Left ventricle myocardium inferior (tissue), 1 donor: Measurements from ENCODE around the gene PRKG1. TPM values are rescaled to one million over a fixed set of nuclear protein-coding genes. Genes with fewer than 3 reads are reported as not detected.

Source experiments
- DNase-seq: peaks from one replicate; pipeline ENCODE4 v3.0.0-alpha.2; 2020
- H3K27ac ChIP-seq: fragments of 200-600 bp; replicated peaks from 2 replicates; pipeline ENCODE4 v1.8.0; 2021
- H3K27me3 ChIP-seq: fragments of 200-600 bp; 2 replicates; pipeline ENCODE4 v1.8.0; 2021; ENCODE audit warnings: low read depth
- H3K36me3 ChIP-seq: fragments of 200-600 bp; 2 replicates; pipeline ENCODE4 v1.8.0; 2021
- H3K4me1 ChIP-seq: fragments of 200-600 bp; 2 replicates; pipeline ENCODE4 v1.8.0; 2021
- H3K4me3 ChIP-seq: fragments of 200-600 bp; 2 replicates; pipeline ENCODE4 v1.8.0; 2021; ENCODE audit warnings: mild to moderate bottlenecking, moderate library complexity
- H3K9me3 ChIP-seq: fragments of 200-600 bp; replicated peaks from 2 replicates; pipeline ENCODE4 v1.8.0; 2021
- intact Hi-C: fragments of 100-400 bp; cut with micrococcal nuclease; formaldehyde crosslinking; loops from one replicate; pipeline ENCODE4 v1.11.0; 2022
- total RNA-seq: library from RNA; stranded (reverse); fragmentation: NEBNext Ultra II Directional; extraction: Animal tissue kit (Norgen Biotek cat#: 25700); gene quantifications from one replicate; pipeline ENCODE4 v1.2.1, GENCODE V29; 2021
- TF ChIP-seq, protein P1 (sequence below): fragments of 200-600 bp; IDR thresholded peaks from 2 replicates; pipeline ENCODE4 v1.8.0; 2021; ENCODE audit warnings: antibody characterized with exemption, mild to moderate bottlenecking, borderline replicate concordance
- donor health status: DM: no; HTN: yes; CAD: no; lungs with severe emphysema.

The PRKG1 gene
- total RNA-seq, 1 donor from 2014 or later, result 38.9 TPM

DNA sequence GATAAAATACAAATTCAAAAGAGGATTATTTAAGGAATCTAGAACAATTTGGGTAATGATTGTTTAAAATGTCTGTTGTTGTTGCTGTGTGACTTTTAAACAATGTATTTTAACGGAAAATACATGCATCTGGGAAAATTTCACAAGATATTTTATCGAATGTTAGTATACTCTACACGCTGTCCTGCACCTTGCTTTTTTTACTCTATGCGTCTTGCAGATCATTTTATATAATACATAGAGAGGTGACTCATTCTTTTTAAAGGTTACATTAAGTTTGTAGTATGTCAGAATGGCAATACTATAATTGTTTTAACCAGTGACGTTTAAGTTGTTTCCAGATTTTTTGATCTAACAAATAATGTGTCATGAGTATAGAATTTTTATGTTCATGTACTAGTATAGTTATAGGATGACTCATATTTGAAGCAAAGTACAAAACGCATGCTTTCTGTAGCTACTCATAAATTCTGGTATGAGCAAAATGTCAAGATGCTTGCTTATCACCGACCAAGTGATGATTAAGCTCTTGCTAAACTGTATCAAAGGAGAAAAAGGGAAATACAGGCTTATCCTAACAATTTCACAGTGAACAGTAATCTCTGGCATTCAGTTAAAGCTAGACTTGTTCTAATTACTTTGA lies 1244.7 kb downstream of the PRKG1 start:
- DNase-seq, result no peak
- H3K4me3 ChIP-seq, result no peak overlapping the region
- H3K27me3 ChIP-seq, result peaks cover 9% of the 10 kb centered on the region
- no peaks in the 10 kb centered on the region for H3K9me3 ChIP-seq
- TF ChIP-seq, protein P1, sequence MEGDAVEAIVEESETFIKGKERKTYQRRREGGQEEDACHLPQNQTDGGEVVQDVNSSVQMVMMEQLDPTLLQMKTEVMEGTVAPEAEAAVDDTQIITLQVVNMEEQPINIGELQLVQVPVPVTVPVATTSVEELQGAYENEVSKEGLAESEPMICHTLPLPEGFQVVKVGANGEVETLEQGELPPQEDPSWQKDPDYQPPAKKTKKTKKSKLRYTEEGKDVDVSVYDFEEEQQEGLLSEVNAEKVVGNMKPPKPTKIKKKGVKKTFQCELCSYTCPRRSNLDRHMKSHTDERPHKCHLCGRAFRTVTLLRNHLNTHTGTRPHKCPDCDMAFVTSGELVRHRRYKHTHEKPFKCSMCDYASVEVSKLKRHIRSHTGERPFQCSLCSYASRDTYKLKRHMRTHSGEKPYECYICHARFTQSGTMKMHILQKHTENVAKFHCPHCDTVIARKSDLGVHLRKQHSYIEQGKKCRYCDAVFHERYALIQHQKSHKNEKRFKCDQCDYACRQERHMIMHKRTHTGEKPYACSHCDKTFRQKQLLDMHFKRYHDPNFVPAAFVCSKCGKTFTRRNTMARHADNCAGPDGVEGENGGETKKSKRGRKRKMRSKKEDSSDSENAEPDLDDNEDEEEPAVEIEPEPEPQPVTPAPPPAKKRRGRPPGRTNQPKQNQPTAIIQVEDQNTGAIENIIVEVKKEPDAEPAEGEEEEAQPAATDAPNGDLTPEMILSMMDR, result no peak
- H3K36me3 ChIP-seq, result no peaks in the 10 kb centered on the region
- no peak overlapping the region for H3K27ac ChIP-seq
- peaks cover 9% of the 10 kb centered on the region for H3K4me1 ChIP-seq
- intact Hi-C loops, result no loop called here

DNA sequence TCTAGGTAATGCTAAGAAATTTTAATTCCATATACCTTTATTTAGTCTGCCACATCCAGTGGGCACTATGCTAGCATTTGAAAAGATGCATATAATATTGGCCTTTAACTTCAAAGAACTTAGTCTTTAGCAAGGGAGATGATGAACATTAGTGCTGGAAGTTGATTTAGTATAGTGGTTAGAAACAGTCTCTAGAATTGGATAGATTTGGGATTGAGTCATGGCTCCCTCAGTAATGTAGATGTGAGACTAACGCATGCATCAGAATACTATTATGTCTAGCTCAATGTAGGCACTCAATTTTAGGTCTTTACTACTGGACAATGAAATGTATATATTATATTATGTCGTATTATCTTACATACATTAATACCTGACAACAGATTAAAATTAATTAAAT lies 1245.6 kb downstream of the PRKG1 start:
- no peak overlapping the region for H3K27ac ChIP-seq
- intact Hi-C loops, result no loop called here
- no peaks in the 10 kb centered on the region for H3K9me3 ChIP-seq
- no peaks in the 10 kb centered on the region for H3K27me3 ChIP-seq
- no peaks in the 10 kb centered on the region for H3K36me3 ChIP-seq
- TF ChIP-seq, protein P1, result no peak
- DNase-seq, result no peak
- no peaks in the 10 kb centered on the region for H3K4me1 ChIP-seq
- no peak overlapping the region for H3K4me3 ChIP-seq

DNA sequence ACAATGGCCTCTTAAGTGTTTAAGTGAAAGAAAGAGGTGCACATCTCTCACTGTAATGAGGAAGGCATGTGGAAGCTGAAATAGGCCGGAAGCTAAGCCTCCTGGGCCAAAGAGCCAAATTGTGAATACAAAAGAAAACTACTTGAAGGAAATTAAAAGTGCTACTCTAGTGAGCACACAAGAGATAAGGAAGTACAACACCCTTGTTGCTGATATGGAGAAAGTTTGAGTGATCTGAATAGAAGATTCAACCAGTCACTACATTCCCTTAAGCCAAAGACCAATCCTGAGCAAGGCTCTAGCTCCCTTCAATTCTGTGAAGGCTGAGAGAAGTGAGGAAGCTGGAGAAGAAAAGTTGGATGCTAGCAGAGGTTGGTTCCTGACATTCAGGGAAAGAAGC lies 1248.0 kb downstream of the PRKG1 start:
- H3K36me3 ChIP-seq, result no peaks in the 10 kb centered on the region
- no peak for DNase-seq
- no peak overlapping the region for H3K27ac ChIP-seq
- intact Hi-C loops, result no loop called here
- H3K9me3 ChIP-seq, result no peaks in the 10 kb centered on the region
- H3K4me1 ChIP-seq, result no peaks in the 10 kb centered on the region
- TF ChIP-seq, protein P1, result no peak
- no peak overlapping the region for H3K4me3 ChIP-seq
- peaks cover 3% of the 10 kb centered on the region for H3K27me3 ChIP-seq

DNA sequence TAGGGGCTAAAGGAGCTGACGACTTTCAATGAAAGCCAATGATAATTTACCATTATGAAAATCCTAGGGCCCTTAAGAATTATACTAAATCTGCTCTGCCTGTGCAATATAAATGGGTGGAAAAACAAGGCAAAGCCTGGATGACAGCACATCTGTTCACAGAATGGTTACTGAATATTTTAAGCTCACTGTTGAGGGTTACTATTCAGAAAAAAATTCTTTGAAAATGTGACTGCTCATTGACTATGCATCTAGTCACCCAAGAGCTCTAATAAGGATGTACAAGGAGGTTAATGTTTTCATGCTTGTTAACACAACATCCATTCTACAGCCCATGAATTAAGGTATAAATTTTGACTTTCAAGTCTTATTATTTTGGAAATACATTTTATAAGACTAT lies 1248.6 kb downstream of the PRKG1 start:
- TF ChIP-seq, protein P1, result no peak
- H3K4me3 ChIP-seq, result no peak overlapping the region
- H3K4me1 ChIP-seq, result no peaks in the 10 kb centered on the region
- no peak for DNase-seq
- peaks cover 3% of the 10 kb centered on the region for H3K27me3 ChIP-seq
- H3K9me3 ChIP-seq, result no peaks in the 10 kb centered on the region
- no peak overlapping the region for H3K27ac ChIP-seq
- no peaks in the 10 kb centered on the region for H3K36me3 ChIP-seq
- intact Hi-C loops, result no loop called here

DNA sequence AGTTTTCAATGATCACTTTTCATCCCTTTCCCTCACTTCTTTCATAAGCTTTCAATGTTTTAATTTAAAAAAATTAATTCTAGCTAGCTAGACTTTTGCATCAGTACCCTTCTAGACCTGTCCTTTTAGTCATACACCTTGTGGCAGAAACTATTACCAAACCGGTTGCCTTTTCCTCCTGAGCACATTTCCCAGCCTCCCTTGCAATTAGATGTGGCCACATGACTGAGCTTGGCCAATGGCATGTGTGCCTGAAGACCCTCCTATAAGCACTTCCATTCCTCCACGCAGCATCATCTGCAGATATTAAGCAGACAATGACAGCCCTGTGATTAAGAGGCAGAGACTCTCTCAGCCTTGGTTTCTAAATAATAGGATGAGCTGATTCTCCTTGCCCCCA lies 1252.1 kb downstream of the PRKG1 start:
- Histone ChIP-seq H3K9me3 (no peaks in the 10 kb centered on the region), H3K4me1 (no peaks in the 10 kb centered on the region), H3K27me3 (peaks cover 3% of the 10 kb centered on the region), H3K4me3 (no peak overlapping the region), H3K27ac (no peak overlapping the region), H3K36me3 (no peaks in the 10 kb centered on the region)
- no peak for DNase-seq
- intact Hi-C loops, result no loop called here
- TF ChIP-seq, protein P1, result no peak
